Right ventricle myocardium superior (tissue), 1 donor: Measurements from ENCODE around the gene NABP1. TPM values are rescaled to one million over a fixed set of nuclear protein-coding genes. Genes with fewer than 3 reads are reported as not detected.

Experiments
- ATAC-seq: fragments of 200-7000 bp; cut with Tn5 transposase; one replicate; pipeline ENCODE4 v1.9.1; 2020; ENCODE audit warnings: mild to moderate bottlenecking; ENCODE audit not compliant: poor library complexity
- DNase-seq: peaks from one replicate; pipeline ENCODE4 v3.0.0-alpha.2; 2020
- intact Hi-C: fragments of 100-400 bp; cut with DNase I; formaldehyde crosslinking; loops from one replicate; pipeline ENCODE4 v1.11.2; 2022
- total RNA-seq: library from RNA; stranded (reverse); fragmentation: NEBNext Ultra II Directional; extraction: Animal tissue kit (Norgen Biotek cat#: 25700); gene quantifications from one replicate; pipeline ENCODE4 v1.2.1, GENCODE V29; 2021
- donor health status: DM: no; HTN: yes; CAD: no; lungs with severe emphysema.

The NABP1 gene
- total RNA-seq, 1 donor from 2014 or later: 3.7 TPM

GRCh38 chr2:191645434-191646162, 32.3 kb upstream of the NABP1 start:
- ATAC-seq (no peak), DNase-seq (no peak)
- intact Hi-C loops: no loop called here

DNA sequence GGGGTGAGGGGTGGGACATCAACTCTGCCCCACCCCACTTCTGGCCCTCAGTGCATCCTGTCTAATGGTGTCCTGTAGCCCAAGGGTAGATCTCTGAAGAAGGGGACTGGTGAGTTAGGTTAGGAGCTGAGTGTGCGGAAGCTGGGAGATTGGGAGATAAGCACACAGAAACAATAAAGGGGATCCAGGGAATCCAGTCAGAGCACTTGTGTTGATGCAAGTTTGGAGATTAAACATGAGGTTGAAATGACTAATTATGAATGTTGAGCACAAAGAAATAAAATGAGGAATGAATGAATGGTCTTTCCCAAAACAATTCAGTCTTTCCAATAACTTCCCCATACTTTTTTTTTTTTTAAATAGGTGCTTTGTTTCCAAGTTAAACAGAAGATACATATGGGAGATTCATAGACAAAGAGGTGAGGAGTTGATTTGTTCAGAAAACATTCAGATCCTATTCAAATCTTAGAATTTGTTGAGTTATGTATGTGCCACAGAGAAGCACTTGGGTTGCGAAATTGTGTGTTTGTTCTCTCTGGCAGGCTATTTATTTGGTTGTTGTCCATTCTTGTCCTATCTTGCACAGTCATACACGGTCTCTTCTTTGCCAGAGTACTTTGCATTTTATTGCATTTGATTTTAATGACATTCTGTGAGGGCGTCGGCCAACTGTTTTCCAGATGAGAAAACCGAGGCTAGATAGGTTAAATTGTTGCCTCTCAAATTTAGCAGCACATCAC, 31.6 kb upstream of the NABP1 start:
- intact Hi-C loops: no loop called here
- DNase-seq (no peak), ATAC-seq (no peak)

GRCh38 chr2:191649519-191649918, 28.4 kb upstream of the NABP1 start:
- DNase-seq (no peak), ATAC-seq (no peak)
- intact Hi-C loops: no loop called here

DNA sequence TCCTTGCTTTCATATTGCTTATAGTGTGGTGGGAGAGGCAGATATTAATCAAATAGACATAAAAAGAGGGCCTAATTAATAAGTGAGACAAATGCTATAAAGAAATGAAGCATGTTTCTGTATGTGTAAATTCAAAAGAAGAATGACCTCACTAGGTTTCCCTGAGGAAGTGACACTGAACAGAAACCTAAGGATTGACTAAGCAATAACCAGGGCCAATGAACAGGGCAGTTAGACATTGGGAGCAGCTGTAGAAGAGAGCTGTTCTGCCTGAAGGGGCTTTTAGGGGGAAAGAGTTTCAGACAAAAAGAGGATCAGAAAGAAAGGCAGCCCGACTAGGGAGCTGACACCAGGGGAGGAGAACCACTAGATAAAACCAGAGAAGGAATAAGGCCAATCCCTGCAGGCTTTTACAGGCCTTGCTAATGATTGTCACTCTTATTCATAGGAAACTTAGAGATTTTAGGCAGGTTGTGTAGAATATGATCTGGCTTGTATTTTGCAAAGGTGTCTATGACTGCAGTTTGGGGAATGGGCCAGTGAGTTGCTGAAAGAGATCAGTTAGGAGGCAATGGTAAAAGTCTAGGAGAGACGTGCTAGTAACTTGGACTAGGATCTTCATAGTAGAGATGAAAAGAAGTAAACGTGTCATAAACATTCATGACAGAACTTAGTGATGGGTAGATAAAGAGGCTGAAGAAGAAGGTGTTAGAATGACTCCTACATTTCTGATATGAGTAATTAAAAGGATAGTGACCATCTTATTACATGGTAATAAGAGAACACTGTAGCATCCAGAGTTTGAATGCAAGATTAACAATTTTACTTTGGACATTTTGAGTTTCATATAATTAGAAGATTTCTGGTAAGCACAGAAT, 26.8 kb upstream of the NABP1 start:
- DNase-seq (no peak), ATAC-seq (no peak)
- intact Hi-C loops: no loop called here

- no peak for DNase-seq
- no peak for ATAC-seq
- intact Hi-C loops: no loop called here
Measured at GRCh38 chr2:191653667-191654391, 24.1 kb upstream of the NABP1 start.

- peak; percentile 85 for ATAC-seq
- intact Hi-C loops: no loop called here
- no peak for DNase-seq
Measured at GRCh38 chr2:191656391-191656790, 21.5 kb upstream of the NABP1 start.

GRCh38 chr2:191656792-191657191, 21.1 kb upstream of the NABP1 start:
- no peak for DNase-seq
- intact Hi-C loops: no loop called here
- ATAC-seq: no peak

- intact Hi-C loops: no loop called here
- no peak for DNase-seq
- peak; percentile 29 for ATAC-seq
Measured at GRCh38 chr2:191657977-191658376, 20.0 kb upstream of the NABP1 start.

DNA sequence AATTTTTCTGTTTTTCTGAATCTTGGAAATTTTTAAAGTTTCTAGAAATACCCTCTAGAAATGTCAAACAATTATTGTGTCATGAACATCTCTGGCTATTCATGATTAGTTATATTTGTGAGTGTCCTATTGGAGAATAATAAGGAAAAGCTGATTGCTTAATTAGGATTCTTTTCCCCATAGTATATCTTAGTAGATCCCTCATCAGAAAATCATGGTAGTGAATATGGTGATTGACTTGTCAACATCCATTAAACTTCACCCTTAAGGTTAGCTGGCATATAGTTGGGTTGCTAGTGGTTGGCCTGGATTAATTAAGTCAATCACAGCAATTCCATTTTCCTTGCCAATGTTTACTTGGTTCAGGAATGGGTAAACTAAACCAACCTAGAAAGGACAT, 18.7 kb upstream of the NABP1 start:
- intact Hi-C loops: no loop called here
- DNase-seq: no peak
- ATAC-seq: no peak

DNA sequence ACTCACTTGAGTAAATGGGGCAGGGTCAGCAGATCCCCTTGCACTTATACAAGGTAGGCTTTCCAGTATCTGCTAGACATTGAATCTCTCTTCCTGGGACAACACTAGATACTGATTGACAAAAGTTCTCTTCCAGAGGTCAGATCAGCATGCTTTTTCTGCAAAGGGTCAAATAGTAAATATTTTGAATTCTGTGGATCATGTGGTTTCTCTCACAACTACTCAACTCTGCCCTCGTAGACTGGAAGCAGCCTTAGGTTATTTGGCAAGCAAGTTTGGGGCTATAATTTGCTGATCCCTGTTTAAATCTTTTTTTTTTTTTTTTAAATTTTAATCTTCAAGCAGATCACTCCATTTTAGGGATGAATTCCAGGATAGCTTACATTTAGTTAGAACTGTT, 17.4 kb upstream of the NABP1 start:
- ATAC-seq (no peak), DNase-seq (no peak)
- intact Hi-C loops: no loop called here

GRCh38 chr2:191661097-191661924, 16.6 kb upstream of the NABP1 start:
- intact Hi-C loops: no loop called here
- no peak for ATAC-seq

DNA sequence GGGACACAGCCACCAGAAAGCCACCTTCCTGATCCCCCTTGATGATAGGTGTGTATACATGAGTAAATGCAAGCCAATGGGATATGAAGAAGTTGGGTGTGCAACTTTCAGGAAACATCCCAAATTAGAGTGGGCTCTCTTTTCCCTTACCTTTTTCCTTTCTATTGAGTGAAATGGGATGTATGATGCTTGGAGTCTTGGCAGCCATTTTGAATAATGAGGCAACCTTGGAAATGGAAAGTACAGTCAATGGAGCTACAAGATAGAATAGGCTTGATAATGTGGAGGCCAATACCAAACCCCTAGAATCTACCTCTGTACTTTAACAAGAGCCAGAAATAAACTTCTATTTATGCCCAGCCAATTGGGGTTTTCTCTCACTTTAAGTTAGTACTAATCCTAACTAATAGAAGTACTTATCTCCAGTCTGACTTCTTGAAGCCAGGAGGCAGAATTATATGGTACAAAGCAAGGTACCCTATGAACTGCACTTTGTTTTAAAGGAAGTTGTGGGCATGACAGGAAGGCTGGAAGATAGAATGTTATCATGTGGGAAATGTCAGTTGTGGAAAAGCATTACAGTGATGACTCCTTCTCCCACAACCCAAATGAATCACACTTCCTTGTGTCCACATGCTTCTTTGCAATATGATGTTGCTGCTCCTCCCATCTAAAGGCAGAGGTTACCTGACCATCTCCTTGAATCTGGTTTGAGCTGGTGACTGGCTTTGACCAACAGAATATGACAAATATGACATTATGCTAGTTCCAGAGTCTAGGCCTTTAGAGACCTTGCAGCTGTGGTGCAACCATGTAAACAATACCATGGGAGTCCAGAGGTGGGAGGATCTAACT, 12.9 kb upstream of the NABP1 start:
- ATAC-seq: no peak
- intact Hi-C loops: no loop called here
- DNase-seq: no peak

More at GRCh38 chr2:191661097-191661924, 16.6 kb upstream of the NABP1 start:
- no peak for DNase-seq

DNA sequence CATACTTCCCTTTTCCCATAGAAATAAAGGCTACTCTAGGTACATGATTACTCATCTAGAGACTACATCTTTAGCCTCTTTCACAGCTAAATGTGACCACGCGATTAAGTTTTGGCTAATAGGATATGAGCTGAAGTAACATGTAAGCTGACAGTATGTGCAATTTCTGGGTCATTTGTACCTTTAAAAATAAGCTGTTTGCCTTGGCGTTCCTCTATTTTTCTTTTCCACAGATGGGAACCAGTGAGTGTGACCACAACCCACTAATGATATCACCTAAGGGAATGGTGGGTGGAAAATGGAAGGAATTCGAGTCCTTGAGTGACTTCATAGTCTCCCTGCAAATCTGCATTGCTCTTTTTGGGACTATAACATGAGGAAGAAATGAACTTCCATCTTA, 11.7 kb upstream of the NABP1 start:
- DNase-seq (no peak), ATAC-seq (no peak)
- intact Hi-C loops: no loop called here

- ATAC-seq (no peak), DNase-seq (no peak)
- intact Hi-C loops: no loop called here
Measured at GRCh38 chr2:191666732-191667131, 11.2 kb upstream of the NABP1 start.

GRCh38 chr2:191670076-191670475, 7.9 kb upstream of the NABP1 start:
- no peak for DNase-seq
- no peak for ATAC-seq
- intact Hi-C loops: no loop called here

DNA sequence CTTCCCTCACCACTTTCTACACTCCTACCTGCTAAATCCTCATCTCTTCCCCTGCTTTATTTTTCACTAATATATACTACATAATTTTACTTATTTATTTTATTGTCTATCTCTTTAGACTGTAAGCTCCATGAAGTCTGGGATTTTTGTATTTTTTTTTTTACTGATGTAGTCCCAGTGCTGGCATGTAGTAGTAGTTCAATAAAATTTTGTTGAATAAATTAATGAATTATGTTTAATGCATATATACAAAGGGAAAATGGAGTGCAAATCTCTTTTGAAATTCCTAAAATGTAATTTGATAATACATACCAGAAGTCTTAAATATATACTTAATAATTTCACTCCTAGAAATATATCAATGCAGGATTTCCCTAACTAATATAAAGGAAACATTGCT, 7.1 kb upstream of the NABP1 start:
- ATAC-seq (no peak), DNase-seq (no peak)
- intact Hi-C loops: no loop called here
